Ishikawa (cell line): ENCODE data around the gene REXO1.
A peak's percentile ranks its signal among the peaks of the same experiment; 100 is the strongest.

ENCODE experiments used
- CEBPB ChIP-seq: IDR thresholded peaks from 2 replicates; pipeline ENCODE4 v1.6.1; 2012
- CREB1 ChIP-seq: IDR thresholded peaks from 2 replicates; pipeline ENCODE4 v1.6.1; 2012; ENCODE audit warnings: low read depth
- EP300 ChIP-seq: IDR thresholded peaks from 2 replicates; pipeline ENCODE4 v1.6.1; 2012; ENCODE audit warnings: borderline replicate concordance
- MAX ChIP-seq: IDR thresholded peaks from 2 replicates; pipeline ENCODE4 v1.6.1; 2012
- NFIC ChIP-seq: IDR thresholded peaks from 2 replicates; pipeline ENCODE4 v1.6.1; 2012
- RAD21 ChIP-seq: IDR thresholded peaks from 2 replicates; pipeline ENCODE4 v1.6.1; 2012; ENCODE audit warnings: low read depth
- TAF1 ChIP-seq: IDR thresholded peaks from 2 replicates; pipeline ENCODE4 v1.6.1; 2012; ENCODE audit warnings: low read depth, mild to moderate bottlenecking
- TCF12 ChIP-seq: IDR thresholded peaks from 2 replicates; pipeline ENCODE4 v1.6.1; 2012; ENCODE audit warnings: low read depth
- TEAD4 ChIP-seq: IDR thresholded peaks from 2 replicates; pipeline ENCODE4 v1.6.1; 2012
- YY1 ChIP-seq: IDR thresholded peaks from 2 replicates; pipeline ENCODE4 v1.6.1; 2012; ENCODE audit warnings: low read depth
- ZBTB7A ChIP-seq: IDR thresholded peaks from 2 replicates; pipeline ENCODE4 v1.6.1; 2012; ENCODE audit warnings: low read depth
- TF ChIP-seq, protein P1 (sequence below): IDR thresholded peaks from 2 replicates; pipeline ENCODE4 v1.6.1; 2012; ENCODE audit warnings: low read depth, mild to moderate bottlenecking
- TF ChIP-seq, protein P2 (sequence below): IDR thresholded peaks from 2 replicates; pipeline ENCODE4 v1.6.1; 2012

GRCh38 chr19:1856698-1857603, 8.7 kb upstream of the REXO1 start:
- TF ChIP-seq, protein P1, sequence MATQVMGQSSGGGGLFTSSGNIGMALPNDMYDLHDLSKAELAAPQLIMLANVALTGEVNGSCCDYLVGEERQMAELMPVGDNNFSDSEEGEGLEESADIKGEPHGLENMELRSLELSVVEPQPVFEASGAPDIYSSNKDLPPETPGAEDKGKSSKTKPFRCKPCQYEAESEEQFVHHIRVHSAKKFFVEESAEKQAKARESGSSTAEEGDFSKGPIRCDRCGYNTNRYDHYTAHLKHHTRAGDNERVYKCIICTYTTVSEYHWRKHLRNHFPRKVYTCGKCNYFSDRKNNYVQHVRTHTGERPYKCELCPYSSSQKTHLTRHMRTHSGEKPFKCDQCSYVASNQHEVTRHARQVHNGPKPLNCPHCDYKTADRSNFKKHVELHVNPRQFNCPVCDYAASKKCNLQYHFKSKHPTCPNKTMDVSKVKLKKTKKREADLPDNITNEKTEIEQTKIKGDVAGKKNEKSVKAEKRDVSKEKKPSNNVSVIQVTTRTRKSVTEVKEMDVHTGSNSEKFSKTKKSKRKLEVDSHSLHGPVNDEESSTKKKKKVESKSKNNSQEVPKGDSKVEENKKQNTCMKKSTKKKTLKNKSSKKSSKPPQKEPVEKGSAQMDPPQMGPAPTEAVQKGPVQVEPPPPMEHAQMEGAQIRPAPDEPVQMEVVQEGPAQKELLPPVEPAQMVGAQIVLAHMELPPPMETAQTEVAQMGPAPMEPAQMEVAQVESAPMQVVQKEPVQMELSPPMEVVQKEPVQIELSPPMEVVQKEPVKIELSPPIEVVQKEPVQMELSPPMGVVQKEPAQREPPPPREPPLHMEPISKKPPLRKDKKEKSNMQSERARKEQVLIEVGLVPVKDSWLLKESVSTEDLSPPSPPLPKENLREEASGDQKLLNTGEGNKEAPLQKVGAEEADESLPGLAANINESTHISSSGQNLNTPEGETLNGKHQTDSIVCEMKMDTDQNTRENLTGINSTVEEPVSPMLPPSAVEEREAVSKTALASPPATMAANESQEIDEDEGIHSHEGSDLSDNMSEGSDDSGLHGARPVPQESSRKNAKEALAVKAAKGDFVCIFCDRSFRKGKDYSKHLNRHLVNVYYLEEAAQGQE: no peak
- no peak for TF ChIP-seq EP300
- no peak for TF ChIP-seq CREB1
- no peak for TF ChIP-seq RAD21
- no peak for TF ChIP-seq TEAD4
- TF ChIP-seq MAX: no peak
- TF ChIP-seq YY1: 0 out of 2 replicates have a peak, but pooled peaks have one; percentile 21
- no peak for TF ChIP-seq CEBPB
- no peak for TF ChIP-seq TAF1
- no peak for TF ChIP-seq NFIC
- TF ChIP-seq ZBTB7A: no peak
- TF ChIP-seq, protein P2, sequence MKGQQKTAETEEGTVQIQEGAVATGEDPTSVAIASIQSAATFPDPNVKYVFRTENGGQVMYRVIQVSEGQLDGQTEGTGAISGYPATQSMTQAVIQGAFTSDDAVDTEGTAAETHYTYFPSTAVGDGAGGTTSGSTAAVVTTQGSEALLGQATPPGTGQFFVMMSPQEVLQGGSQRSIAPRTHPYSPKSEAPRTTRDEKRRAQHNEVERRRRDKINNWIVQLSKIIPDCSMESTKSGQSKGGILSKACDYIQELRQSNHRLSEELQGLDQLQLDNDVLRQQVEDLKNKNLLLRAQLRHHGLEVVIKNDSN: no peak
- TF ChIP-seq TCF12: no peak
